Astrocyte (in vitro differentiated cells and primary cell): ENCODE results near the gene SLC39A1. TPM values are rescaled to one million over a fixed set of nuclear protein-coding genes. Genes with fewer than 3 reads are reported as not detected.

Source experiments
- DNase-seq: peaks from one replicate; pipeline ENCODE4 v3.0.0-alpha.2; 2010; ENCODE audit warnings: low read depth
- FAIRE-seq: peaks from 2 replicates; lab custom pipeline; 2011; peaks lifted over from hg19 to GRCh38; lab: Jason Lieb, UNC
- H2AFZ ChIP-seq: 2 replicates; pipeline ENCODE4 v1.6.0; 2012; ENCODE audit warnings: low read depth, low read length, inconsistent platforms
- H3K27ac ChIP-seq: 2 replicates; pipeline ENCODE4 v1.5.1; 2011; ENCODE audit warnings: low read depth, low read length, inconsistent platforms
- H3K27me3 ChIP-seq: 2 replicates; pipeline ENCODE4 v1.6.0; 2011; ENCODE audit warnings: low read length, inconsistent platforms; ENCODE audit not compliant: insufficient read depth
- H3K36me3 ChIP-seq: 2 replicates; pipeline ENCODE4 v1.5.1; 2011; ENCODE audit warnings: low read length, inconsistent platforms; ENCODE audit not compliant: insufficient read depth
- H3K4me1 ChIP-seq: 2 replicates; pipeline ENCODE4 v1.5.1; 2011; ENCODE audit warnings: low read length, inconsistent platforms; ENCODE audit not compliant: insufficient read depth
- H3K4me2 ChIP-seq: 2 replicates; pipeline ENCODE4 v1.6.0; 2012; ENCODE audit warnings: low read length, inconsistent platforms
- H3K4me3 ChIP-seq: 2 replicates; pipeline ENCODE4 v1.5.1; 2011; ENCODE audit warnings: low read depth, mild to moderate bottlenecking, low read length, inconsistent platforms; ENCODE audit not compliant: insufficient read depth
- H3K79me2 ChIP-seq: 2 replicates; pipeline ENCODE4 v1.6.0; 2012; ENCODE audit warnings: mild to moderate bottlenecking, low read length, inconsistent platforms; ENCODE audit not compliant: insufficient read depth
- H3K9ac ChIP-seq: 2 replicates; pipeline ENCODE4 v1.6.0; 2012; ENCODE audit warnings: mild to moderate bottlenecking, low read length, inconsistent platforms
- H3K9me3 ChIP-seq: 2 replicates; pipeline ENCODE4 v1.5.1; 2012; ENCODE audit warnings: low read depth, mild to moderate bottlenecking, low read length, inconsistent platforms; ENCODE audit not compliant: insufficient read depth
- H4K20me1 ChIP-seq: 2 replicates; pipeline ENCODE4 v1.6.0; 2012; ENCODE audit warnings: low read length, inconsistent platforms; ENCODE audit not compliant: insufficient read depth
- H3K27ac Mint-ChIP-seq: one replicate; pipeline ENCODE4 v1.8.0; 2021; ENCODE audit warnings: mild to moderate bottlenecking, mixed read lengths; ENCODE audit not compliant: unreplicated experiment
- H3K27me3 Mint-ChIP-seq: one replicate; pipeline ENCODE4 v1.8.0; 2021; ENCODE audit warnings: low read depth, mixed read lengths; ENCODE audit not compliant: unreplicated experiment
- H3K36me3 Mint-ChIP-seq: one replicate; pipeline ENCODE4 v1.8.0; 2021; ENCODE audit warnings: low read depth, mixed read lengths; ENCODE audit not compliant: unreplicated experiment
- H3K4me1 Mint-ChIP-seq: one replicate; pipeline ENCODE4 v1.8.0; 2021; ENCODE audit warnings: low read depth, mixed read lengths; ENCODE audit not compliant: unreplicated experiment
- H3K4me3 Mint-ChIP-seq: one replicate; pipeline ENCODE4 v1.8.0; 2021; ENCODE audit warnings: mild to moderate bottlenecking, moderate library complexity, mixed read lengths; ENCODE audit not compliant: unreplicated experiment
- H3K9me3 Mint-ChIP-seq: one replicate; pipeline ENCODE4 v1.8.0; 2021; ENCODE audit warnings: mild to moderate bottlenecking, mixed read lengths; ENCODE audit not compliant: unreplicated experiment
- CTCF ChIP-seq: IDR thresholded peaks from 2 replicates; pipeline ENCODE4 v1.5.1; 2011; ENCODE audit warnings: low read depth, mild to moderate bottlenecking, inconsistent platforms, low read length, moderate library complexity; ENCODE audit not compliant: insufficient read depth
- EZH2 ChIP-seq: IDR thresholded peaks from 2 replicates; pipeline ENCODE4 v1.6.1; 2012; ENCODE audit warnings: mild to moderate bottlenecking, low read length, inconsistent platforms; ENCODE audit not compliant: insufficient read depth
- total RNA-seq: library from RNA; stranded (reverse); gene quantifications from 2 replicates; pipeline ENCODE4 v1.2.1, GENCODE V29; 2021

The SLC39A1 gene
- total RNA-seq, 1 donor from 2014 or later = 91.7 TPM

- peak overlapping the region; percentile 93 for H3K4me3 Mint-ChIP-seq
- DNase-seq (no peak), FAIRE-seq (no peak)
- Histone ChIP-seq H3K27ac (no peak overlapping the region), H3K4me2 (peak overlapping the region; percentile 100), H3K27me3 (no peaks in the 10 kb centered on the region), H3K4me3 (peak overlapping the region; percentile 83), H3K9ac (peak overlapping the region; percentile 95), H3K36me3 (no peaks in the 10 kb centered on the region), H3K79me2 (peaks cover 56% of the 10 kb centered on the region), H3K4me1 (peaks cover 31% of the 10 kb centered on the region), H4K20me1 (peaks cover 27% of the 10 kb centered on the region), H3K9me3 (no peaks in the 10 kb centered on the region), H2AFZ (no peak overlapping the region)
- no peaks in the 10 kb centered on the region for H3K9me3 Mint-ChIP-seq
- H3K27me3 Mint-ChIP-seq = no peaks in the 10 kb centered on the region
- peaks cover 9% of the 10 kb centered on the region for H3K36me3 Mint-ChIP-seq
- H3K27ac Mint-ChIP-seq = no peak overlapping the region
- H3K4me1 Mint-ChIP-seq = peaks cover 31% of the 10 kb centered on the region
- TF ChIP-seq CTCF (no peak), EZH2 (no peak)
Observed at GRCh38 chr1:153961421-153961820, 1.9 kb downstream of the SLC39A1 start.

GRCh38 chr1:153960206-153960605, 3.1 kb downstream of the SLC39A1 start:
- H3K27ac ChIP-seq = no peak overlapping the region
- Mint-ChIP-seq H3K4me1 (peaks cover 34% of the 10 kb centered on the region), H3K4me3 (no peak overlapping the region), H3K9me3 (no peaks in the 10 kb centered on the region), H3K36me3 (peaks cover 9% of the 10 kb centered on the region), H3K27ac (peak overlapping the region; percentile 58), H3K27me3 (no peaks in the 10 kb centered on the region)
- no peaks in the 10 kb centered on the region for H3K9me3 ChIP-seq
- H3K4me3 ChIP-seq = no peak overlapping the region
- no peaks in the 10 kb centered on the region for H3K36me3 ChIP-seq
- DNase-seq = no peak
- no peak overlapping the region for H3K4me2 ChIP-seq
- TF ChIP-seq EZH2 (no peak), CTCF (no peak)
- H3K9ac ChIP-seq = no peak overlapping the region
- FAIRE-seq = no peak
- peaks cover 31% of the 10 kb centered on the region for H3K4me1 ChIP-seq
- peaks cover 63% of the 10 kb centered on the region for H3K79me2 ChIP-seq
- H2AFZ ChIP-seq = no peak overlapping the region
- peaks cover 36% of the 10 kb centered on the region for H4K20me1 ChIP-seq
- no peaks in the 10 kb centered on the region for H3K27me3 ChIP-seq

- no peaks in the 10 kb centered on the region for H3K27me3 ChIP-seq
- peak overlapping the region; percentile 99 for H3K4me3 Mint-ChIP-seq
- H3K9me3 Mint-ChIP-seq = no peaks in the 10 kb centered on the region
- H2AFZ ChIP-seq = no peak overlapping the region
- no peaks in the 10 kb centered on the region for H3K36me3 ChIP-seq
- H4K20me1 ChIP-seq = peaks cover 43% of the 10 kb centered on the region
- peaks cover 70% of the 10 kb centered on the region for H3K79me2 ChIP-seq
- no peak overlapping the region for H3K4me3 ChIP-seq
- no peak for TF ChIP-seq EZH2
- TF ChIP-seq CTCF = no peak
- no peaks in the 10 kb centered on the region for H3K27me3 Mint-ChIP-seq
- peaks cover 34% of the 10 kb centered on the region for H3K4me1 Mint-ChIP-seq
- H3K9me3 ChIP-seq = no peaks in the 10 kb centered on the region
- peaks cover 9% of the 10 kb centered on the region for H3K36me3 Mint-ChIP-seq
- no peak overlapping the region for H3K27ac ChIP-seq
- H3K4me1 ChIP-seq = peaks cover 31% of the 10 kb centered on the region
- FAIRE-seq (no peak), DNase-seq (no peak)
- no peak overlapping the region for H3K9ac ChIP-seq
- no peak overlapping the region for H3K27ac Mint-ChIP-seq
- H3K4me2 ChIP-seq = no peak overlapping the region
Observed at GRCh38 chr1:153959454-153959853, 3.9 kb downstream of the SLC39A1 start.
